Panc1 (cell line): ENCODE measurements around the gene ALDH18A1.

Source experiments
- CTCF ChIP-seq: fragments of 450-650 bp; IDR thresholded peaks from 2 replicates; pipeline ENCODE4 v1.5.1; 2017; ENCODE audit warnings: mild to moderate bottlenecking
- POLR2AphosphoS5 ChIP-seq: IDR thresholded peaks from 2 replicates; pipeline ENCODE4 v1.6.1; 2012; ENCODE audit warnings: mild to moderate bottlenecking, low read depth, low read length, moderate library complexity
- REST ChIP-seq, 2 experiments: IDR thresholded peaks; 2 replicates each; pipeline ENCODE4 v1.6.1; 2011 to 2012; ENCODE audit warnings: low read depth in 2 of 2, control low read depth in 1 of 2, low read length in 1 of 2, mild to moderate bottlenecking in 1 of 2, moderate library complexity in 1 of 2; ENCODE audit not compliant: insufficient read depth in 1 of 2
- TCF7L2 ChIP-seq: IDR thresholded peaks from 2 replicates; pipeline ENCODE4 v1.6.1; 2011; ENCODE audit warnings: mild to moderate bottlenecking, low read depth, low read length, inconsistent platforms

- TF ChIP-seq CTCF (no peak), POLR2AphosphoS5 (no peak), REST (IDR thresholded peaks at IDR 0.05; ENCODE audit: insufficient read depth in 1 of 2, low read depth in 2 of 2, low read length in 1 of 2) (no peak), TCF7L2 (no peak)
Measured at GRCh38 chr10:95675403-95676116, 19.0 kb upstream of the ALDH18A1 start.
